Mucosa of rectum (tissue), 2 donors: ENCODE data around the gene TREML1.
"Not testable (repeated sequence)": the region's sequence is repeated elsewhere in the genome, so short reads cannot be mapped to it uniquely, and the experiment has no call there.

Experiments
- H3K27ac ChIP-seq, 2 donors: one replicate each; pipeline ENCODE4 v1.7.0; 2013; ENCODE audit warnings: inconsistent platforms in 2 of 2, low read depth in 2 of 2, low read length in 2 of 2
- H3K27me3 ChIP-seq, 2 donors: one replicate each; pipeline ENCODE4 v1.7.0; 2013; ENCODE audit warnings: low read length in 2 of 2; ENCODE audit not compliant: control insufficient read depth in 2 of 2, insufficient read depth in 2 of 2
- H3K36me3 ChIP-seq, 2 donors: one replicate each; pipeline ENCODE4 v1.7.0; 2013; ENCODE audit warnings: low read length in 2 of 2; ENCODE audit not compliant: control insufficient read depth in 2 of 2, insufficient read depth in 2 of 2
- H3K4me1 ChIP-seq, 2 donors: one replicate each; pipeline ENCODE4 v1.7.0; 2013; ENCODE audit warnings: low read length in 2 of 2, mild to moderate bottlenecking in 1 of 2; ENCODE audit not compliant: control insufficient read depth in 2 of 2, insufficient read depth in 2 of 2
- H3K4me3 ChIP-seq, 2 donors: one replicate each; pipeline ENCODE4 v1.7.0; 2013; ENCODE audit warnings: low read length in 2 of 2
- H3K9ac ChIP-seq, 2 donors: one replicate each; pipeline ENCODE4 v1.7.0; 2013; ENCODE audit warnings: low read length in 2 of 2, low read depth in 1 of 2, mild to moderate bottlenecking in 1 of 2
- H3K9me3 ChIP-seq, 2 donors: one replicate each; pipeline ENCODE4 v1.7.0; 2013; ENCODE audit warnings: low read length in 2 of 2; ENCODE audit not compliant: control insufficient read depth in 2 of 2
- donor health status: healthy.
- donor health status: Normal muscosa, but diverticular disease.

Gene TREML1

GRCh38 chr6:41191569-41191968 is 37.4 kb upstream of the TREML1 start:
- Histone ChIP-seq H3K4me1 (no peaks in the 10 kb centered on the region), H3K9ac (no peak overlapping the region), H3K36me3 (no peaks in the 10 kb centered on the region), H3K4me3 (no peak overlapping the region), H3K27me3 (no peaks in the 10 kb centered on the region), H3K9me3 (peaks cover 0 to 3% of the 10 kb centered on the region in 2 donors), H3K27ac (no peak overlapping the region)

- no peaks in the 10 kb centered on the region for H3K36me3 ChIP-seq
- no peak overlapping the region for H3K9ac ChIP-seq
- H3K4me1 ChIP-seq = no peaks in the 10 kb centered on the region
- H3K9me3 ChIP-seq = peaks cover 0 to 3% of the 10 kb centered on the region in 2 donors
- H3K27ac ChIP-seq = no peak overlapping the region
- H3K4me3 ChIP-seq = no peak overlapping the region
- no peaks in the 10 kb centered on the region for H3K27me3 ChIP-seq
Measured at GRCh38 chr6:41190791-41191190, 36.6 kb upstream of the TREML1 start.

- Histone ChIP-seq H3K27ac (no peak overlapping the region), H3K4me1 (no peaks in the 10 kb centered on the region), H3K9ac (no peak overlapping the region), H3K27me3 (no peaks in the 10 kb centered on the region), H3K36me3 (no peaks in the 10 kb centered on the region), H3K4me3 (no peak overlapping the region), H3K9me3 (peaks cover 0 to 3% of the 10 kb centered on the region in 2 donors)
Measured at GRCh38 chr6:41189967-41190366, 35.8 kb upstream of the TREML1 start.

GRCh38 chr6:41189046-41189445 is 34.9 kb upstream of the TREML1 start:
- not testable (repeated sequence) for H3K9ac ChIP-seq, H3K27me3 ChIP-seq, H3K36me3 ChIP-seq, H3K9me3 ChIP-seq, H3K4me1 ChIP-seq, H3K4me3 ChIP-seq, H3K27ac ChIP-seq

- Histone ChIP-seq H3K27me3 (no peaks in the 10 kb centered on the region), H3K4me3 (no peak overlapping the region), H3K4me1 (no peaks in the 10 kb centered on the region), H3K27ac (no peak overlapping the region), H3K36me3 (no peaks in the 10 kb centered on the region), H3K9ac (no peak overlapping the region), H3K9me3 (peaks cover 0 to 3% of the 10 kb centered on the region in 2 donors)
Measured at GRCh38 chr6:41187924-41188886, 34.1 kb upstream of the TREML1 start.

- Histone ChIP-seq H3K36me3 (no peaks in the 10 kb centered on the region), H3K4me3 (no peak overlapping the region), H3K27me3 (no peaks in the 10 kb centered on the region), H3K9me3 (peaks cover 0 to 3% of the 10 kb centered on the region in 2 donors), H3K27ac (no peak overlapping the region), H3K9ac (no peak overlapping the region), H3K4me1 (no peaks in the 10 kb centered on the region)
Measured at GRCh38 chr6:41186031-41186562, 31.9 kb upstream of the TREML1 start.

- H3K27me3 ChIP-seq = no peaks in the 10 kb centered on the region
- H3K36me3 ChIP-seq = no peaks in the 10 kb centered on the region
- no peaks in the 10 kb centered on the region for H3K4me1 ChIP-seq
- H3K27ac ChIP-seq = no peak overlapping the region
- no peaks in the 10 kb centered on the region for H3K9me3 ChIP-seq
- no peak overlapping the region for H3K9ac ChIP-seq
- H3K4me3 ChIP-seq = no peak overlapping the region
Measured at GRCh38 chr6:41184761-41185160, 30.6 kb upstream of the TREML1 start.

GRCh38 chr6:41182069-41183034 is 28.2 kb upstream of the TREML1 start:
- Histone ChIP-seq H3K4me3 (no peak overlapping the region), H3K27ac (no peak overlapping the region), H3K9me3 (no peaks in the 10 kb centered on the region)

GRCh38 chr6:41181566-41181965 is 27.4 kb upstream of the TREML1 start:
- Histone ChIP-seq H3K4me1 (no peaks in the 10 kb centered on the region), H3K4me3 (no peak overlapping the region), H3K36me3 (no peaks in the 10 kb centered on the region), H3K27ac (no peak overlapping the region), H3K27me3 (peaks cover 0 to 8% of the 10 kb centered on the region in 2 donors), H3K9me3 (no peaks in the 10 kb centered on the region), H3K9ac (no peak overlapping the region)

More at GRCh38 chr6:41182069-41183034, 28.2 kb upstream of the TREML1 start:
- Histone ChIP-seq H3K36me3 (no peaks in the 10 kb centered on the region), H3K27me3 (peaks cover 0 to 1% of the 10 kb centered on the region in 2 donors), H3K4me1 (no peaks in the 10 kb centered on the region), H3K9ac (no peak overlapping the region)
